PFSK-1 (cell line): ENCODE results near the gene SH2D1B.

Experiments
- FOXP2 ChIP-seq: optimal IDR thresholded peaks from 2 replicates; pipeline ENCODE3; 2011; ENCODE audit warnings: borderline replicate concordance, control low read depth, inconsistent platforms; ENCODE audit not compliant: insufficient read depth; ENCODE audit errors: extremely low read length, extremely low read depth
- POLR2AphosphoS5 ChIP-seq: IDR thresholded peaks from 2 replicates; pipeline ENCODE4 v1.6.1; 2012; ENCODE audit warnings: low read depth, mild to moderate bottlenecking, control low read depth, low read length, moderate library complexity
- REST ChIP-seq, 2 experiments: IDR thresholded peaks; 2 replicates each; pipeline versions ENCODE4 v1.6.1 to v1.8.0; 2011 to 2012; ENCODE audit warnings: low read depth in 2 of 2, low read length in 2 of 2, control low read depth in 1 of 2, inconsistent platforms in 1 of 2, mild to moderate bottlenecking in 1 of 2, moderate library complexity in 1 of 2; ENCODE audit not compliant: insufficient read depth in 1 of 2
- SIN3A ChIP-seq: IDR thresholded peaks from 2 replicates; pipeline ENCODE4 v1.6.1; 2012; ENCODE audit warnings: mild to moderate bottlenecking, low read length, moderate library complexity, borderline replicate concordance; ENCODE audit not compliant: insufficient read depth
- TAF1 ChIP-seq: IDR thresholded peaks from 2 replicates; pipeline ENCODE4 v1.6.1; 2012; ENCODE audit warnings: low read length, control low read depth, borderline replicate concordance; ENCODE audit not compliant: insufficient read depth

Gene SH2D1B

GRCh38 chr1:162386292-162387225, 25.4 kb downstream of the SH2D1B start:
- TF ChIP-seq FOXP2 = no peak
- TF ChIP-seq TAF1 = no peak
- no peak for TF ChIP-seq POLR2AphosphoS5
- TF ChIP-seq REST (IDR thresholded peaks at IDR 0.05; ENCODE audit: insufficient read depth in 1 of 2, low read depth in 2 of 2, low read length in 2 of 2) = no peak
- no peak for TF ChIP-seq SIN3A

GRCh38 chr1:162385702-162386101, 26.2 kb downstream of the SH2D1B start:
- no peak for TF ChIP-seq FOXP2
- TF ChIP-seq TAF1 = no peak
- TF ChIP-seq REST (IDR thresholded peaks at IDR 0.05; ENCODE audit: insufficient read depth in 1 of 2, low read depth in 2 of 2, low read length in 2 of 2) = no peak

DNA sequence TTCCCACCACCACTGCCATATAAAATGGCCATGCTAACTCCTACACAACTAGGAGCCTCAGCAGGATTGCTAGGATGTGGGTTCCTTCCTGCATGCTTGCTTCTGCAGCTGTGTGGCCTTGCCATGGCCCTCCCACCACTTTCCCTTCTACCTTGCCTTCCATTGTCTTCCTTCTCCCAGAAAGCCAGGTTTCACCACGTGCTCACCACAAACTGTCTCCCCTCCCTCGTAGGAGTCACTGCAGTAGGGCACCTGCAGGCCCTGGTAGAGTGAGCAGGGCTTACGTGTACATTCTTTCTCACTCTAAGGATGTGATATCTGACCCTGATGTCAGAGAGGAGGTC, 26.7 kb downstream of the SH2D1B start:
- TF ChIP-seq REST (IDR thresholded peaks at IDR 0.05; ENCODE audit: insufficient read depth in 1 of 2, low read depth in 2 of 2, low read length in 2 of 2) (no peak), FOXP2 (no peak), TAF1 (no peak), POLR2AphosphoS5 (no peak), SIN3A (no peak)

DNA sequence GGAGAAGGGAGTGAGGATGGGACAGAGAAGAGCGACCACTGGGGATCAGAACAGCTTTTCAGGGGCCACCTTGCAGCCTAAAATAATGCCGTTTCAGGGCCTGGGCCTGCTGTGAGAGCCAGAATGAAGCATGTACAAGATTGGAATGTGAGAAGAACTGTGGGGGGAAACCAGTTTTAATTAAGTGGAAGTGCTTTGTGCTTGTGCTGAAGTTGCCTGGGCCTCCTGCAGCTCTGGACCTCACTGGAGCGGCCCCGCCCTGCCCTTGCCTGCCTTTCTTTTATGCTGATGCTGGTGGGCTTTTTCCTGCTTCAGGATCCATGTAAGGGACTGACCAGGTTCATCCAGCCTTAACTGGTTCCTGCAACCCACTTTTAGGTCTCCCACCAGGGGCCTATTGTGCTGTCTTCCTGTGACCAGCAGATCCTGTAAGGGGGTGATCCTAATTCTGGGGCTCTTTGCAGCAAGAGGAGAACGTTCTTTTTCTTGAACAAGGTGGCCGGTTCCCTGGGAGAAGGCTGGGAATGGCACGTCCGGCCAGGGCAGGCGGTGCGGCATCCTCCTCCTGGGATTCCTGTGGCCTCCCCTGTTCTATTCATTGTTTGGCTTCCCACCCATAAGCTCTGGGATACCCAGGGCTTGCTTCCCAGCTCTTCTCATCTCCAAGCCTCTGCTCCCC, 27.2 kb downstream of the SH2D1B start:
- no peak for TF ChIP-seq FOXP2

DNA sequence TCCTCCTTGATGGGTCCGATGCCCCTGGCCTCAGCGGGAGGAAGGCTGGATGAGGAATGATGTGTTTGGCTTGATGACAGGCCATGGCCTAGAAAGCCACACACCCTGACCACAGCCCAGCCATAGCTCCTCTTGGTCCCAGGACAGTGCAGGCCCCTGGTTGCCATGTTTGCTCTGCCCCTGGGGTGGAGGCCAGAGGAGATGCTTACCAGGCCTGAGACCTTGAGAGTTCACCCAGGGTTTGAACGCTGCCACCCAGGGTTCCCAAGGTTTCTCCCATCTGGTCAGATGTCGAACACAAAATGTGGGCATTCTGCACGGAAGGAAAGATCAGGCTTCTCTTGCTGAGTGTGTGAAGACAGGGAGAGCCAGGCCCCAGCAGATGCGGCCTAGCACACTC, 27.8 kb downstream of the SH2D1B start:
- no peak for TF ChIP-seq TAF1
- no peak for TF ChIP-seq REST (IDR thresholded peaks at IDR 0.05; ENCODE audit: insufficient read depth in 1 of 2, low read depth in 2 of 2, low read length in 2 of 2)
- TF ChIP-seq POLR2AphosphoS5 = no peak
- TF ChIP-seq SIN3A = no peak
- no peak for TF ChIP-seq FOXP2
